GM12878 (cell line): ENCODE results near the gene CSPG5.

Experiments used
- HDAC2 ChIP-seq: fragments of 200-600 bp; sonication (generic); IDR thresholded peaks from 2 replicates; pipeline ENCODE4 v1.6.1; 2017
- SKIL ChIP-seq: fragments of 450-650 bp; IDR thresholded peaks from 2 replicates; pipeline ENCODE4 v1.6.1; 2017; ENCODE audit warnings: mild to moderate bottlenecking, low read depth, inconsistent platforms; ENCODE audit not compliant: poor library complexity, severe bottlenecking
- TF ChIP-seq, protein P1 (sequence below): fragments of 450-650 bp; IDR thresholded peaks from 2 replicates; pipeline ENCODE4 v1.6.1; 2017; ENCODE audit warnings: antibody characterized with exemption, mild to moderate bottlenecking, moderate library complexity

DNA sequence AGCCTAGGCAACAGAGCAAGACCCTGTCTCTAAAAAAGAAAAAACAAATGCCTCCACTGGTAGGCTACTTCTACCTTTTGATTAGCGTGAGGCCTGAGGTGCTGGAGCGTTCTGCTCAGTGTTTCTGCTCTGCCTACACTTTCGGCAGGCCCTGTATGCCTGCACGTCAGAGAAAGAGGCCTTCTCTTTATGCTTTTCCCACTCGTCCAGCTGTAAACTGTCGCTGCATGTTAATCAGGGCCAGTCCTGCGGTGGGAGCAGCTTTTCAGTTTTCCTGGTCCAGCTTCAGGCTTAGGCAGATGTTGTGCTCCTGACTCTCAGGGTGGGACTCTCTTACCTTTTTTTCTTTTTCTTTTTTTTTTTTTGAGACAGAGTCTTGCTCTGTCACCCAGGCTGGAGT, 25.3 kb downstream of the CSPG5 start:
- no peak for TF ChIP-seq SKIL
- TF ChIP-seq, protein P1, sequence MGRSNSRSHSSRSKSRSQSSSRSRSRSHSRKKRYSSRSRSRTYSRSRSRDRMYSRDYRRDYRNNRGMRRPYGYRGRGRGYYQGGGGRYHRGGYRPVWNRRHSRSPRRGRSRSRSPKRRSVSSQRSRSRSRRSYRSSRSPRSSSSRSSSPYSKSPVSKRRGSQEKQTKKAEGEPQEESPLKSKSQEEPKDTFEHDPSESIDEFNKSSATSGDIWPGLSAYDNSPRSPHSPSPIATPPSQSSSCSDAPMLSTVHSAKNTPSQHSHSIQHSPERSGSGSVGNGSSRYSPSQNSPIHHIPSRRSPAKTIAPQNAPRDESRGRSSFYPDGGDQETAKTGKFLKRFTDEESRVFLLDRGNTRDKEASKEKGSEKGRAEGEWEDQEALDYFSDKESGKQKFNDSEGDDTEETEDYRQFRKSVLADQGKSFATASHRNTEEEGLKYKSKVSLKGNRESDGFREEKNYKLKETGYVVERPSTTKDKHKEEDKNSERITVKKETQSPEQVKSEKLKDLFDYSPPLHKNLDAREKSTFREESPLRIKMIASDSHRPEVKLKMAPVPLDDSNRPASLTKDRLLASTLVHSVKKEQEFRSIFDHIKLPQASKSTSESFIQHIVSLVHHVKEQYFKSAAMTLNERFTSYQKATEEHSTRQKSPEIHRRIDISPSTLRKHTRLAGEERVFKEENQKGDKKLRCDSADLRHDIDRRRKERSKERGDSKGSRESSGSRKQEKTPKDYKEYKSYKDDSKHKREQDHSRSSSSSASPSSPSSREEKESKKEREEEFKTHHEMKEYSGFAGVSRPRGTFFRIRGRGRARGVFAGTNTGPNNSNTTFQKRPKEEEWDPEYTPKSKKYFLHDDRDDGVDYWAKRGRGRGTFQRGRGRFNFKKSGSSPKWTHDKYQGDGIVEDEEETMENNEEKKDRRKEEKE, result no peak
- no peak for TF ChIP-seq HDAC2
